ENCODE measurements around the gene DDX56.
A peak's percentile ranks its signal among the peaks of the same experiment; 100 is the strongest.

Gene DDX56

GRCh38 chr7:44576228-44576627 lies 2.5 kb upstream of the DDX56 start:
- H3K4me3 ChIP-seq (ENCODE audit: low read depth, low read length), result no peak overlapping the region
- no peak for TF ChIP-seq CTCF (IDR thresholded peaks at IDR 0.05; ENCODE audit: low read depth, low read length)

GRCh38 chr7:44575054-44575453 lies 1.3 kb upstream of the DDX56 start:
- no peak overlapping the region for H3K4me3 ChIP-seq (ENCODE audit: low read depth, low read length)
- no peak for TF ChIP-seq CTCF (IDR thresholded peaks at IDR 0.05; ENCODE audit: low read depth, low read length)

GRCh38 chr7:44574287-44574872 lies 672 bp upstream of the DDX56 start:
- no peak for TF ChIP-seq CTCF (IDR thresholded peaks at IDR 0.05; ENCODE audit: low read depth, low read length)
- peak overlapping the region; percentile 94 for H3K4me3 ChIP-seq (ENCODE audit: low read depth, low read length)

DNA sequence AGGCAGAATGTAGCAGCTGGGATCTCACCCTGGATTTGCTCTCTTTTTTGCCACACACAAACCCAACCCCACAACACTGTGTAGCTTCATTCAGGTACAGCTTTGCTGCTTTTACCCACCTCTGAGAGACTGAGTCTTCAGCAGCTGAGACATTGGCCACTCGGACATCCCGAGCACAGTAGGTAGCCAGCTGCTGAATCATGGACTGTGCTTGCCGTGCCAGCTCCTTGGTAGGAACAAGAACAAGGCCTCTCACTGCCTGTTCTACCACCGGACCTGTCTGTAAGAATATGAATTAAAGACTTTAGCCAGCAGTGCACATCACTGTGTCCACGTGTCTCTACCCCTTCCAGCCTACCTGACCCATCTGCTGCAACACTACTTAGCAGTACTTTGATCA lies 937 bp downstream of the DDX56 start:
- TF ChIP-seq CTCF (IDR thresholded peaks at IDR 0.05; ENCODE audit: low read depth, low read length), result no peak
- peak overlapping the region; percentile 94 for H3K4me3 ChIP-seq (ENCODE audit: low read depth, low read length)

- no peak overlapping the region for H3K4me3 ChIP-seq (ENCODE audit: low read depth, low read length)
- no peak for TF ChIP-seq CTCF (IDR thresholded peaks at IDR 0.05; ENCODE audit: low read depth, low read length)
Observed at GRCh38 chr7:44569959-44570358, 3.7 kb downstream of the DDX56 start.

DNA sequence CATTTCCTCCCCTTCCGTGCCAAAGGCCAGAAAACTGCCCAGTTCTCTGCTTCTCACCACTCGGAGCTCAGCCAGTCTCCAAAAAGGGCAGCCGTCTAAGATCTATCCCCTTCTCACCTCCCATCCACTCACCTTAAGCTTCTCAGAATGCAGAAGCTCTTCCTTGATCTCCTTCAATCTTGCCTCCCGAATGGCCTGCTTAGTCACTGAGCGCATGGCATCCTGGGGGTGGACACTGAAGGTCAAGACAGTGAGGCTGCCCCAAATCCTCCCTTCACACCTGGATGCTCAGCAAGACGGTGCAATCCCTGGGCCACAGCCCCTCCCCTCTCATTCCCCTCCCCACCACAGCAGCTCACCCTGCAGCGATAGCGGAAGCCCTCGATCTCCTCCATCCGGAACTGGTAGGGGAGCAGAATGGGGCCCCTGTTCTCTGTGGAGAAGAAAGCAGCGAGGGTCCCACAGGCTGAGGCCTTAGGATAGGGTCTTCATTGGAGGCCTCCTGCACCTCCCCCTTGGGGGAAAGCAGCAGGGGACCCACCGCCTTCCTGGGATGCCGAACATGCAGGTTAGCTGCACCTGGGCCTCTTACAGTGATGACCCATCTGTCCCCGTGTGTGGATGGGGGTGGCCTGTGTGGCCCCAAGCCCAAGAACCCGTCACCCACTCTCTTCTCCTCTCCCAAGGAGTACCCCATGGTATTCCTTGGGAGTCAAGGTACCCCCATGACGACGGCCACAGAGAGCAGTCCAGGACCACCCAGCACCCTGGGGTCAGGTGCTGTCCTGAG lies 4.7 kb downstream of the DDX56 start:
- H3K4me3 ChIP-seq (ENCODE audit: low read depth, low read length), result no peak overlapping the region

More for the DNA sequence above, 4.7 kb downstream of the DDX56 start:
- TF ChIP-seq CTCF (IDR thresholded peaks at IDR 0.05; ENCODE audit: low read depth, low read length), result no peak

All from WI38 (cell line).